Measurements from ENCODE around the gene MYO18B. TPM values are rescaled to one million over a fixed set of nuclear protein-coding genes. Genes with fewer than 3 reads are reported as not detected.

MYO18B gene
- total RNA-seq = under 0.01 TPM in 1 of 2 replicates, not detected in the other

DNA sequence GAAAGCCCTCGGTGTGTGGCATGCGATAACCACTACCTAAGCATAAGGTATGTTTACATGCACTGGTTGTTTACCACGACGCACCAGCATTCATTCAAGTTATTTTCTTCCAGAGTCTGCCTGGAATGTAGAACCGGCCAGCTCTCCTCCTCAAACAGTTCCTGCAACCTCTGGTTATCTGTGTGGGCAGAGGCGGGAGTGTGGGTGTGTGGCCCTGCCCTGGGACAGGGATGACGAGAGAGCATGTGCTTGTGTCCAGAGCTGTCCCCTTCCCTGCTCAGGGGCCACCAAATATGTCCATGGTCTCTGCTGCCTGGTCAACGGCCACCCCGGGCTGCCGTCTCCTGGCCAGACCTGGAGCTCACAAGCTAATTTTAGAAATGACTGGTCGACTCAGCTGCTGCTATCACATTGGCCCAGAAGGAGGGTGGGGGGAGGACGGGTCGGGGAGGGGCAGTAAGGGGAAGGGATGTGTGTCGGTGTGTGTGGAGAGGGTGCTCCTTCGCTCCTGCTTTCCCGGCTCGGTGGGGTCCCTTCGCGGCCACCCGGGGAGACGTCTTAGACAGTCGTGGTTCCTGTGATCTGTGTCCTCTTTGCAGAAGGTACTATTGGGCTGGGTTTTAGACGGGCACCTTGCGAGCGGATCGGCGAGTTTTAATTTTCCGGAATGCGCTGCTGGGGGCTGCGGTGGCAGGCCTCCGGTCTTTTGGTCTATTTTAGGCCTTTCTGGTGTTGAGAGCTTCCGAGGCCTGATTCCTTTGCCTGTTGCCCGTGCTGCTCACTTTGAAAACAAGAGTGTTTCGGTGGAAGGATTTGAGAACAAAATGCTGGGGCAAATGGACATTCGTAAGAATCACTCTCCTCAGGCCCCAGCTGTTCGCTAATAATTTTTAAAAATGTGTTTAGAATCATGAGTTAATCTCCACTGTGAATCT, at the start of gene MYO18B:
MYO18B (plus strand) TSS at position 497 of the 935 bp plus-strand sequence. CDS start 18,905 bp downstream, outside the sequence.

Other genes starting within 250 kb of the MYO18B start
- 0.74 and 0.85 TPM in 2 replicates for gene GRK3, start 177.5 kb upstream of the MYO18B start, total RNA-seq